GM23338 (cell line): ENCODE results near the gene SUSD4. TPM values are rescaled to one million over a fixed set of nuclear protein-coding genes. Genes with fewer than 3 reads are reported as not detected.

Source experiments
- ATAC-seq: fragments of 200-7000 bp; cut with Tn5 transposase; 3 replicates; pipeline ENCODE4 v1.9.1; 2020
- DNase-seq: peaks from one replicate; pipeline ENCODE4 v3.0.0-alpha.2; 2015; ENCODE audit warnings: low spot score
- H2AFZ ChIP-seq: fragments of 200-600 bp; sonication (generic); 2 replicates; pipeline ENCODE4 v1.8.0; 2016; ENCODE audit warnings: antibody characterized with exemption, mild to moderate bottlenecking, moderate library complexity
- H3F3A ChIP-seq: fragments of 200-600 bp; sonication (generic); replicated peaks from 2 replicates; pipeline ENCODE4 v1.8.0; 2017; ENCODE audit warnings: antibody characterized with exemption, mixed run types, low read depth
- H3K27ac ChIP-seq: fragments of 200-600 bp; sonication (generic); 2 replicates; pipeline ENCODE4 v1.6.1; 2016; ENCODE audit warnings: low read depth
- H3K27me3 ChIP-seq: fragments of 200-600 bp; sonication (generic); 2 replicates; pipeline ENCODE4 v1.8.0; 2016; ENCODE audit warnings: mild to moderate bottlenecking, mixed run types, moderate library complexity; ENCODE audit not compliant: insufficient read depth
- H3K36me3 ChIP-seq: fragments of 200-600 bp; sonication (generic); 2 replicates; pipeline ENCODE4 v1.8.0; 2016; ENCODE audit warnings: mild to moderate bottlenecking; ENCODE audit not compliant: insufficient read depth
- H3K4me1 ChIP-seq: fragments of 200-600 bp; sonication (generic); 2 replicates; pipeline ENCODE4 v1.8.0; 2016; ENCODE audit warnings: mild to moderate bottlenecking, moderate library complexity; ENCODE audit not compliant: insufficient read depth
- H3K4me2 ChIP-seq: fragments of 200-600 bp; sonication (generic); 2 replicates; pipeline ENCODE4 v1.7.1; 2017; ENCODE audit warnings: mixed run types
- H3K4me3 ChIP-seq: fragments of 200-600 bp; sonication (generic); 2 replicates; pipeline ENCODE4 v1.6.1; 2016; ENCODE audit warnings: mixed run types
- H3K79me2 ChIP-seq: fragments of 200-600 bp; sonication (generic); replicated peaks from 2 replicates; pipeline ENCODE4 v1.8.0; 2017; ENCODE audit warnings: mild to moderate bottlenecking; ENCODE audit not compliant: insufficient read depth
- H3K9me2 ChIP-seq: fragments of 200-600 bp; sonication (generic); 2 replicates; pipeline ENCODE4 v1.8.0; 2017; ENCODE audit not compliant: insufficient read depth
- H4K20me1 ChIP-seq: fragments of 200-600 bp; sonication (generic); replicated peaks from 2 replicates; pipeline ENCODE4 v1.8.0; 2017; ENCODE audit warnings: mild to moderate bottlenecking; ENCODE audit not compliant: insufficient read depth
- H3K27ac Mint-ChIP-seq: 2 replicates; pipeline ENCODE4 v1.8.0; 2020; ENCODE audit warnings: inconsistent platforms, mild to moderate bottlenecking, moderate library complexity, mixed read lengths
- H3K27me3 Mint-ChIP-seq: 3 replicates; pipeline ENCODE4 v1.8.0; 2022; ENCODE audit warnings: low read depth, mild to moderate bottlenecking, moderate library complexity, mixed read lengths, inconsistent platforms; ENCODE audit not compliant: insufficient read depth, poor library complexity
- H3K36me3 Mint-ChIP-seq: 3 replicates; pipeline ENCODE4 v1.8.0; 2021; ENCODE audit warnings: low read depth, mild to moderate bottlenecking, inconsistent platforms, moderate library complexity, mixed read lengths
- H3K4me1 Mint-ChIP-seq: 3 replicates; pipeline ENCODE4 v1.8.0; 2020; ENCODE audit warnings: mild to moderate bottlenecking, inconsistent platforms, mixed read lengths
- H3K4me3 Mint-ChIP-seq: 3 replicates; pipeline ENCODE4 v1.8.0; 2021; ENCODE audit warnings: moderate library complexity, mild to moderate bottlenecking, inconsistent platforms, mixed read lengths
- H3K9me3 Mint-ChIP-seq: 3 replicates; pipeline ENCODE4 v1.8.0; 2020; ENCODE audit warnings: moderate library complexity, mild to moderate bottlenecking, inconsistent platforms, mixed read lengths
- EZH2 ChIP-seq: fragments of 200-600 bp; sonication (generic); IDR thresholded peaks from one replicate; pipeline ENCODE4 v1.8.0; 2017; ENCODE audit warnings: antibody characterized with exemption, mild to moderate bottlenecking, low read depth; ENCODE audit not compliant: unreplicated experiment
- NANOG ChIP-seq: IDR thresholded peaks from 2 replicates; pipeline ENCODE4 v1.6.1; 2016; ENCODE audit warnings: antibody characterized with exemption, borderline replicate concordance
- POLR2AphosphoS5 ChIP-seq: IDR thresholded peaks from 2 replicates; pipeline ENCODE4 v1.6.1; 2016; ENCODE audit warnings: antibody characterized with exemption, low read depth
- STAT1 ChIP-seq: IDR thresholded peaks from one replicate; pipeline ENCODE4 v1.6.1; 2016; ENCODE audit warnings: antibody characterized with exemption; ENCODE audit not compliant: unreplicated experiment
- ZNF114 ChIP-seq: fragments of 250-450 bp; sonication (Bioruptor Pico); IDR thresholded peaks from 2 replicates; pipeline ENCODE4 v1.5.0; 2020; ENCODE audit warnings: mild to moderate bottlenecking, moderate library complexity
- ZNF331 ChIP-seq: fragments of 250-450 bp; sonication (Bioruptor Pico); IDR thresholded peaks from 2 replicates; pipeline ENCODE4 v1.5.0; 2020; ENCODE audit warnings: low read depth, mild to moderate bottlenecking, moderate library complexity
- polyA plus RNA-seq: library from polyadenylated mRNA; unstranded; fragments of >200 nt; fragmentation: Nextera tagmentation; extraction: Ambion mirVana; gene quantifications from 2 replicates; pipeline ENCODE4 v1.2.1, GENCODE V29; 2016
- total RNA-seq: library from RNA; depleted of rRNA; stranded (reverse); fragments of >200 nt; shearing (Covaris generic); gene quantifications from 2 replicates; pipeline ENCODE4 v1.2.3, GENCODE V29; 2014
- TF ChIP-seq, protein P1 (sequence below): IDR thresholded peaks from 2 replicates; pipeline ENCODE4 v1.6.1; 2016; ENCODE audit warnings: antibody characterized with exemption
- TF ChIP-seq, protein P2 (sequence below): fragments of 250-450 bp; sonication (Bioruptor Pico); IDR thresholded peaks from 2 replicates; pipeline ENCODE4 v1.5.0; 2020; ENCODE audit warnings: mild to moderate bottlenecking, moderate library complexity
- TF ChIP-seq, protein P3 (sequence below), 2 experiments: fragments of 200-600 bp in 1 of 2; sonication (generic) in 1 of 2; conservative IDR thresholded peaks; 2 replicates each; pipeline versions ENCODE4 v1.5.1 to v1.6.1; 2016 to 2017; ENCODE audit warnings: antibody characterized with exemption in 2 of 2, low read depth in 2 of 2, mild to moderate bottlenecking in 2 of 2, moderate library complexity in 1 of 2

Gene SUSD4
- total and polyA plus RNA-seq, 2 experiments from 2014 or later = 2.3 to 3.6 TPM

DNA sequence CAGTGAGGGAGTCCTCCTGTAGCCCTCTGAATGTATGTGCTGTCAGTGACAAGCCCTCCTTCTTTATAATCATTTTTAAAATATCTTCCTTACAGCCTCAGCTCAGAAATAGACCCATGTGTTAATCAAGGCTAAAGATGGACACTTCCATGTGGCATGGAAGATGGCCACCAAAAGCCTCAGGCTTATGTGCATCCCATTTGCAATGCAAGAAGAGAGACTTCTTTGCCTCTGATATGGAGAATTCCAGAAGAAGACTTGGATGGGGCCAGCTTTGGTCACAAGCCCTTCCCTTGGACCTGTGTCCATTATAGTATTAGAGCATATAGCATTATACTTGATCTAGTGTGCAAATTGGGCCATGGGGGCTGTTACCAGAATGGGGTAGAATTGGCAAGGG, 47.7 kb upstream of the SUSD4 start:
- no peaks in the 10 kb centered on the region for H3K9me2 ChIP-seq
- no peak overlapping the region for H3K4me3 ChIP-seq
- Mint-ChIP-seq H3K27me3 (no peaks in the 10 kb centered on the region), H3K9me3 (no peaks in the 10 kb centered on the region; the same call in 2 of the 3 replicates), H3K4me3 (no peak overlapping the region), H3K36me3 (no peaks in the 10 kb centered on the region), H3K27ac (no peak overlapping the region), H3K4me1 (no peaks in the 10 kb centered on the region)
- no peak for DNase-seq
- no peaks in the 10 kb centered on the region for H3K27me3 ChIP-seq
- H3K79me2 ChIP-seq = no peaks in the 10 kb centered on the region
- no peak overlapping the region for H2AFZ ChIP-seq
- no peaks in the 10 kb centered on the region for H3K36me3 ChIP-seq
- no peaks in the 10 kb centered on the region for H4K20me1 ChIP-seq
- no peak for ATAC-seq
- no peak for TF ChIP-seq STAT1
- no peaks in the 10 kb centered on the region for H3K4me1 ChIP-seq
- no peak overlapping the region for H3K27ac ChIP-seq
- no peaks in the 10 kb centered on the region for H3F3A ChIP-seq
- H3K4me2 ChIP-seq = no peak overlapping the region

DNA sequence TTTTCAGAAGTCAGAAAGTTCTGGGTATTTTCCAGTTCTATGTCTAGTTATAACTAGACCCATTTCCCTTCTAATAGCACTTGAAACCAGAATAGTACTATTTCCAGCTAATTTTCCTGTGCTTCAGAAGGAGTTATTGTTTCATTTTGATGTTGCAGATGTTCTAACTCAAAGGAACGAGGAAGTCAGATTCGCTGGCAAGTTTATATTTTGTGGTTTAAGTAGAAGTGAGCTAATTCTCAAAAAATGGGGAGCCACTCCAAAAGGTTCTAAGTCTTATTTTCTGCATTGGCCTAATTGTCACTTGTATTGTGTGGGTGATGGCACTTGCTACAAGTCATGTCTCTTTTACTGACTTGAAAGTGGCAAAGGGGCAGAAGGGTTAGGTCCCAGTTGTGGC, 47.3 kb upstream of the SUSD4 start:
- Histone ChIP-seq H3K27ac (no peak overlapping the region), H3K4me2 (no peak overlapping the region), H3K79me2 (no peaks in the 10 kb centered on the region), H3F3A (no peaks in the 10 kb centered on the region), H2AFZ (no peak overlapping the region), H3K4me3 (no peak overlapping the region), H3K36me3 (no peaks in the 10 kb centered on the region), H3K4me1 (no peaks in the 10 kb centered on the region), H3K9me2 (no peaks in the 10 kb centered on the region), H4K20me1 (no peaks in the 10 kb centered on the region), H3K27me3 (no peaks in the 10 kb centered on the region)
- ATAC-seq = no peak
- Mint-ChIP-seq H3K4me3 (no peak overlapping the region), H3K9me3 (no peaks in the 10 kb centered on the region; the same call in 2 of the 3 replicates), H3K27ac (no peak overlapping the region), H3K4me1 (no peaks in the 10 kb centered on the region), H3K27me3 (no peaks in the 10 kb centered on the region), H3K36me3 (no peaks in the 10 kb centered on the region)
- TF ChIP-seq STAT1 (no peak), ZNF331 (CRISPR knock-in tag) (no peak), EZH2 (no peak), ZNF114 (no peak), POLR2AphosphoS5 (no peak), NANOG (no peak)
- TF ChIP-seq, protein P1, sequence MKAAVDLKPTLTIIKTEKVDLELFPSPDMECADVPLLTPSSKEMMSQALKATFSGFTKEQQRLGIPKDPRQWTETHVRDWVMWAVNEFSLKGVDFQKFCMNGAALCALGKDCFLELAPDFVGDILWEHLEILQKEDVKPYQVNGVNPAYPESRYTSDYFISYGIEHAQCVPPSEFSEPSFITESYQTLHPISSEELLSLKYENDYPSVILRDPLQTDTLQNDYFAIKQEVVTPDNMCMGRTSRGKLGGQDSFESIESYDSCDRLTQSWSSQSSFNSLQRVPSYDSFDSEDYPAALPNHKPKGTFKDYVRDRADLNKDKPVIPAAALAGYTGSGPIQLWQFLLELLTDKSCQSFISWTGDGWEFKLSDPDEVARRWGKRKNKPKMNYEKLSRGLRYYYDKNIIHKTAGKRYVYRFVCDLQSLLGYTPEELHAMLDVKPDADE = no peak
- TF ChIP-seq, protein P2, sequence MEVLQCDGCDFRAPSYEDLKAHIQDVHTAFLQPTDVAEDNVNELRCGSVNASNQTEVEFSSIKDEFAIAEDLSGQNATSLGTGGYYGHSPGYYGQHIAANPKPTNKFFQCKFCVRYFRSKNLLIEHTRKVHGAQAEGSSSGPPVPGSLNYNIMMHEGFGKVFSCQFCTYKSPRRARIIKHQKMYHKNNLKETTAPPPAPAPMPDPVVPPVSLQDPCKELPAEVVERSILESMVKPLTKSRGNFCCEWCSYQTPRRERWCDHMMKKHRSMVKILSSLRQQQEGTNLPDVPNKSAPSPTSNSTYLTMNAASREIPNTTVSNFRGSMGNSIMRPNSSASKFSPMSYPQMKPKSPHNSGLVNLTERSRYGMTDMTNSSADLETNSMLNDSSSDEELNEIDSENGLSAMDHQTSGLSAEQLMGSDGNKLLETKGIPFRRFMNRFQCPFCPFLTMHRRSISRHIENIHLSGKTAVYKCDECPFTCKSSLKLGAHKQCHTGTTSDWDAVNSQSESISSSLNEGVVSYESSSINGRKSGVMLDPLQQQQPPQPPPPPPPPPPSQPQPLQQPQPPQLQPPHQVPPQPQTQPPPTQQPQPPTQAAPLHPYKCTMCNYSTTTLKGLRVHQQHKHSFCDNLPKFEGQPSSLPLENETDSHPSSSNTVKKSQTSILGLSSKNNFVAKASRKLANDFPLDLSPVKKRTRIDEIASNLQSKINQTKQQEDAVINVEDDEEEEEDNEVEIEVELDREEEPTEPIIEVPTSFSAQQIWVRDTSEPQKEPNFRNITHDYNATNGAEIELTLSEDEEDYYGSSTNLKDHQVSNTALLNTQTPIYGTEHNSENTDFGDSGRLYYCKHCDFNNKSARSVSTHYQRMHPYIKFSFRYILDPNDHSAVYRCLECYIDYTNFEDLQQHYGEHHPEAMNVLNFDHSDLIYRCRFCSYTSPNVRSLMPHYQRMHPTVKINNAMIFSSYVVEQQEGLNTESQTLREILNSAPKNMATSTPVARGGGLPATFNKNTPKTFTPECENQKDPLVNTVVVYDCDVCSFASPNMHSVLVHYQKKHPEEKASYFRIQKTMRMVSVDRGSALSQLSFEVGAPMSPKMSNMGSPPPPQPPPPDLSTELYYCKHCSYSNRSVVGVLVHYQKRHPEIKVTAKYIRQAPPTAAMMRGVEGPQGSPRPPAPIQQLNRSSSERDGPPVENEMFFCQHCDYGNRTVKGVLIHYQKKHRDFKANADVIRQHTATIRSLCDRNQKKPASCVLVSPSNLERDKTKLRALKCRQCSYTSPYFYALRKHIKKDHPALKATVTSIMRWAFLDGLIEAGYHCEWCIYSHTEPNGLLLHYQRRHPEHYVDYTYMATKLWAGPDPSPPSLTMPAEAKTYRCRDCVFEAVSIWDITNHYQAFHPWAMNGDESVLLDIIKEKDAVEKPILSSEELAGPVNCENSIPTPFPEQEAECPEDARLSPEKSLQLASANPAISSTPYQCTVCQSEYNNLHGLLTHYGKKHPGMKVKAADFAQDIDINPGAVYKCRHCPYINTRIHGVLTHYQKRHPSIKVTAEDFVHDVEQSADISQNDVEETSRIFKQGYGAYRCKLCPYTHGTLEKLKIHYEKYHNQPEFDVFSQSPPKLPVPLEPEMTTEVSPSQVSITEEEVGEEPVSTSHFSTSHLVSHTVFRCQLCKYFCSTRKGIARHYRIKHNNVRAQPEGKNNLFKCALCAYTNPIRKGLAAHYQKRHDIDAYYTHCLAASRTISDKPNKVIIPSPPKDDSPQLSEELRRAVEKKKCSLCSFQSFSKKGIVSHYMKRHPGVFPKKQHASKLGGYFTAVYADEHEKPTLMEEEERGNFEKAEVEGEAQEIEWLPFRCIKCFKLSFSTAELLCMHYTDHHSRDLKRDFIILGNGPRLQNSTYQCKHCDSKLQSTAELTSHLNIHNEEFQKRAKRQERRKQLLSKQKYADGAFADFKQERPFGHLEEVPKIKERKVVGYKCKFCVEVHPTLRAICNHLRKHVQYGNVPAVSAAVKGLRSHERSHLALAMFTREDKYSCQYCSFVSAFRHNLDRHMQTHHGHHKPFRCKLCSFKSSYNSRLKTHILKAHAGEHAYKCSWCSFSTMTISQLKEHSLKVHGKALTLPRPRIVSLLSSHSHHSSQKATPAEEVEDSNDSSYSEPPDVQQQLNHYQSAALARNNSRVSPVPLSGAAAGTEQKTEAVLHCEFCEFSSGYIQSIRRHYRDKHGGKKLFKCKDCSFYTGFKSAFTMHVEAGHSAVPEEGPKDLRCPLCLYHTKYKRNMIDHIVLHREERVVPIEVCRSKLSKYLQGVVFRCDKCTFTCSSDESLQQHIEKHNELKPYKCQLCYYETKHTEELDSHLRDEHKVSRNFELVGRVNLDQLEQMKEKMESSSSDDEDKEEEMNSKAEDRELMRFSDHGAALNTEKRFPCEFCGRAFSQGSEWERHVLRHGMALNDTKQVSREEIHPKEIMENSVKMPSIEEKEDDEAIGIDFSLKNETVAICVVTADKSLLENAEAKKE (CRISPR knock-in tag) = no peak
- TF ChIP-seq, protein P3, sequence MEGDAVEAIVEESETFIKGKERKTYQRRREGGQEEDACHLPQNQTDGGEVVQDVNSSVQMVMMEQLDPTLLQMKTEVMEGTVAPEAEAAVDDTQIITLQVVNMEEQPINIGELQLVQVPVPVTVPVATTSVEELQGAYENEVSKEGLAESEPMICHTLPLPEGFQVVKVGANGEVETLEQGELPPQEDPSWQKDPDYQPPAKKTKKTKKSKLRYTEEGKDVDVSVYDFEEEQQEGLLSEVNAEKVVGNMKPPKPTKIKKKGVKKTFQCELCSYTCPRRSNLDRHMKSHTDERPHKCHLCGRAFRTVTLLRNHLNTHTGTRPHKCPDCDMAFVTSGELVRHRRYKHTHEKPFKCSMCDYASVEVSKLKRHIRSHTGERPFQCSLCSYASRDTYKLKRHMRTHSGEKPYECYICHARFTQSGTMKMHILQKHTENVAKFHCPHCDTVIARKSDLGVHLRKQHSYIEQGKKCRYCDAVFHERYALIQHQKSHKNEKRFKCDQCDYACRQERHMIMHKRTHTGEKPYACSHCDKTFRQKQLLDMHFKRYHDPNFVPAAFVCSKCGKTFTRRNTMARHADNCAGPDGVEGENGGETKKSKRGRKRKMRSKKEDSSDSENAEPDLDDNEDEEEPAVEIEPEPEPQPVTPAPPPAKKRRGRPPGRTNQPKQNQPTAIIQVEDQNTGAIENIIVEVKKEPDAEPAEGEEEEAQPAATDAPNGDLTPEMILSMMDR (conservative IDR thresholded peaks at IDR 0.05; ENCODE audit: low read depth in 2 of 2) = no peak
- DNase-seq = no peak
